Esophagus muscularis mucosa (tissue), 3 donors: ENCODE results near the gene SF3B1.

Source experiments
- POLR2A ChIP-seq: fragments of 450-650 bp; IDR thresholded peaks from one replicate; pipeline ENCODE4 v1.6.1; 2017; ENCODE audit warnings: antibody characterized with exemption, moderate library complexity, mild to moderate bottlenecking, low read depth
- POLR2AphosphoS5 ChIP-seq, 2 donors: sonication (generic); formaldehyde crosslinking; IDR thresholded peaks; one replicate each; pipeline ENCODE4 v1.6.1; 2017; ENCODE audit warnings: antibody characterized with exemption in 2 of 2
- TF ChIP-seq, protein P1 (sequence below), 3 experiments: fragments of 200-600 bp in 2 of 3; fragments of 450-650 bp in 1 of 3; sonication (generic) in 2 of 3; IDR thresholded peaks; one replicate each; pipeline ENCODE4 v1.5.1; 2017 to 2019; ENCODE audit warnings: antibody characterized with exemption in 3 of 3, mild to moderate bottlenecking in 2 of 3, moderate library complexity in 1 of 3

DNA sequence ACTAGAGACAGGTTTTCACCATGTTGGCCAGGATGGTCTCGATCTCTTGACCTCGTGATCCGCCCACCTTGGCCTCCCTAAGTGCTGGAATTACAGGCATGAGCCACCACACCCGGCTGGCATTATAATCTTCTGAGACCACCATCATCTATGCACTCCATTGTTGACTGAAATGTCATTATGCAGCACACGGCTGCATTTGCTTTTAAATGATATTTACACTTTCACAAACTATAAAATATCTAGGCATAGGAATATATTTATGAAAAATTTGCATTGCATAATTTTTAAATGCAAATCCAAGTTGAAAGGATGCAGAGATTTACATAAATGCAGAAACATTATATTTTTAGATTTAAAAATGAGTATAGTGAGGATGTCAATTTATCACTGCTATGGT lies 94.2 kb downstream of the SF3B1 start:
- TF ChIP-seq, protein P1, sequence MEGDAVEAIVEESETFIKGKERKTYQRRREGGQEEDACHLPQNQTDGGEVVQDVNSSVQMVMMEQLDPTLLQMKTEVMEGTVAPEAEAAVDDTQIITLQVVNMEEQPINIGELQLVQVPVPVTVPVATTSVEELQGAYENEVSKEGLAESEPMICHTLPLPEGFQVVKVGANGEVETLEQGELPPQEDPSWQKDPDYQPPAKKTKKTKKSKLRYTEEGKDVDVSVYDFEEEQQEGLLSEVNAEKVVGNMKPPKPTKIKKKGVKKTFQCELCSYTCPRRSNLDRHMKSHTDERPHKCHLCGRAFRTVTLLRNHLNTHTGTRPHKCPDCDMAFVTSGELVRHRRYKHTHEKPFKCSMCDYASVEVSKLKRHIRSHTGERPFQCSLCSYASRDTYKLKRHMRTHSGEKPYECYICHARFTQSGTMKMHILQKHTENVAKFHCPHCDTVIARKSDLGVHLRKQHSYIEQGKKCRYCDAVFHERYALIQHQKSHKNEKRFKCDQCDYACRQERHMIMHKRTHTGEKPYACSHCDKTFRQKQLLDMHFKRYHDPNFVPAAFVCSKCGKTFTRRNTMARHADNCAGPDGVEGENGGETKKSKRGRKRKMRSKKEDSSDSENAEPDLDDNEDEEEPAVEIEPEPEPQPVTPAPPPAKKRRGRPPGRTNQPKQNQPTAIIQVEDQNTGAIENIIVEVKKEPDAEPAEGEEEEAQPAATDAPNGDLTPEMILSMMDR (IDR thresholded peaks at IDR 0.05) = no peak
- TF ChIP-seq POLR2A (no peak), POLR2AphosphoS5 (IDR thresholded peaks at IDR 0.05) (no peak)
